ENCODE results near the gene DVL1.
A peak's percentile ranks its signal among the peaks of the same experiment; 100 is the strongest.

Gene DVL1

GRCh38 chr1:1299686-1300351, 49.4 kb downstream of the DVL1 start:
- DNase-seq (ENCODE audit: low read depth, low spot score): no peak

- no peak for DNase-seq (ENCODE audit: low read depth, low spot score)
Measured at GRCh38 chr1:1298861-1299685, 50.1 kb downstream of the DVL1 start.

GRCh38 chr1:1297802-1298424, 51.3 kb downstream of the DVL1 start:
- no peak for DNase-seq (ENCODE audit: low read depth, low spot score)

GRCh38 chr1:1296070-1297061, 52.9 kb downstream of the DVL1 start:
- no peak for DNase-seq (ENCODE audit: low read depth, low spot score)

GRCh38 chr1:1295154-1295923, 53.9 kb downstream of the DVL1 start:
- no peak for DNase-seq (ENCODE audit: low read depth, low spot score)

GRCh38 chr1:1294250-1294890, 54.8 kb downstream of the DVL1 start:
- DNase-seq (ENCODE audit: low read depth, low spot score): no peak

- DNase-seq (ENCODE audit: low read depth, low spot score): no peak
Measured at GRCh38 chr1:1293263-1294249, 55.7 kb downstream of the DVL1 start.

GRCh38 chr1:1292851-1293250, 56.4 kb downstream of the DVL1 start:
- DNase-seq (ENCODE audit: low read depth, low spot score): no peak

GRCh38 chr1:1292442-1292779, 56.8 kb downstream of the DVL1 start:
- no peak for DNase-seq (ENCODE audit: low read depth, low spot score)

GRCh38 chr1:1291548-1292441, 57.4 kb downstream of the DVL1 start:
- DNase-seq (ENCODE audit: low read depth, low spot score): peak; percentile 43

GRCh38 chr1:1291023-1291528, 58.1 kb downstream of the DVL1 start:
- no peak for DNase-seq (ENCODE audit: low read depth, low spot score)

- DNase-seq (ENCODE audit: low read depth, low spot score): peak; percentile 25
Measured at GRCh38 chr1:1290238-1290731, 58.9 kb downstream of the DVL1 start.

- DNase-seq (ENCODE audit: low read depth, low spot score): no peak
Measured at GRCh38 chr1:1287288-1288110, 61.7 kb downstream of the DVL1 start.

- DNase-seq (ENCODE audit: low read depth, low spot score): no peak
Measured at GRCh38 chr1:1286313-1287261, 62.6 kb downstream of the DVL1 start.

- DNase-seq (ENCODE audit: low read depth, low spot score): no peak
Measured at GRCh38 chr1:1285611-1286311, 63.5 kb downstream of the DVL1 start.
